Activated T-helper 9 cell treated with anti-CD3 and anti-CD28 coated beads, Interleukin-2, amount 50 U/mL, for 16 hours (primary cell): ENCODE results near the gene SLC14A1.

ENCODE experiments used
- DNase-seq: peaks from one replicate; pipeline ENCODE4 v3.0.0-alpha.2; 2020; ENCODE audit warnings: low read depth

Gene SLC14A1

DNA sequence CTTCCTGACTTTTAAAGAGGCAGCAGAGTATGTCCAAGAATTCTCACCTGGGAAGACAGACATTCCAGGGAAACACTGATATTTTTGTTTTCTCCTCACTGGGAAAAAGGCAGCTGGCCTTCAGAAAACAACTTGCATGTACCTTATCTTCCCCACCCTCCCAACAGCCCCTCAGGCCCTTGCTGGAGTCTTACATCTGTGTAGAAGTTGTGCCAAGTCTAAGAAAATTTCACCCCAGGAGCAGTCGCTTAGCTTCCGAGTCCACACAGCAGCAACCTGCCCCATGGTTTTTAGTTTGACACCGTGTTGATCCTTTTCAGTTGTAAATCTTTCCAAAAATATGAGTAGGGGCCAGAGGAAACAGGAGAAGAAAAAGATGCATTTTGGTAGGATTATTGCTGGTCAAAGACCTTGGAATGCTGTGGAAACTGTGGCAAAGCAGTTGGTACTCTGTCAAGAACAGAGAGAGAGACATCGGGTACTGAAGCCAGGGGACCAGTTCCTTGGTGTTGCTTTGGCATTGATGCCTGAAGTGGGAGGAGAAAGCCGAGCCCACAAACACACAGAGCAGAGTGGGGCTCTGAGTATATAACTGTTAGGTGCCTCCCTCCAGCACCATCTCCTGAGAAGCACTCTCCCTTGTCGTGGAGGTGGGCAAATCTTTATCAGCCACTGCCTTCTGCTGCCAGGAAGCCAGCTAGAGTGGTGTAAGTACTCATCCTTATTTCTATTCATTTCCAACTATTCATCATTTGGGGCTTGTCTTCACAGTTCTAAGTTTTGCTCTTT, at the start of gene SLC14A1:
Gene SLC14A1, plus strand, starts transcription at position 615 of the 789 bp plus-strand sequence. CDS start 6,140 bp downstream, outside the sequence.
- no peak for DNase-seq

DNA sequence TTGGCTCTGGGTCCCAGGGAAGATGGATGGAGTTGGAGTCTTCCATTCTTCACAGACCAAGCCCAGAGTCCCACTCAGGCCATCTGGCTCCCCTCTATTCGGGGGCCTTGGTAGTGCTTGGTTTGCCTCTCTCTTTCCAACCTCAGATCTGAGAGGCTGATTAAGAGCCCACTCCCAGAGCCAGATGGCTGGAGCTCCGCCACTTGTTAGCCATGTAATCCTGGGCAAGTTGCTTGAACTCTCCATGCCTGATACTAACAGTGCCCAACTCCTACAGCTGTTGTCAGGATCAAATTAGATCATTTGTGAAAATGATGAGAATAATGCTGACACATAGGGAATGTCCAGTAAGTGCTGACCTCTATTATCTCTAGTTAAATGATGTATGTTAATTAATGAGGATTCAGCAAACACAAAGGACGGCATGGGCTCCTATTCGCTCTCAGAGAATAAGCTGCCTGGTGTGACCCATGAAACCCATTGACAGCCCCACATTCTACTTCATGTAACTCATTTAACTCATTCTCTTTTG, 46.6 kb upstream of the SLC14A1 start:
- DNase-seq: no peak

DNA sequence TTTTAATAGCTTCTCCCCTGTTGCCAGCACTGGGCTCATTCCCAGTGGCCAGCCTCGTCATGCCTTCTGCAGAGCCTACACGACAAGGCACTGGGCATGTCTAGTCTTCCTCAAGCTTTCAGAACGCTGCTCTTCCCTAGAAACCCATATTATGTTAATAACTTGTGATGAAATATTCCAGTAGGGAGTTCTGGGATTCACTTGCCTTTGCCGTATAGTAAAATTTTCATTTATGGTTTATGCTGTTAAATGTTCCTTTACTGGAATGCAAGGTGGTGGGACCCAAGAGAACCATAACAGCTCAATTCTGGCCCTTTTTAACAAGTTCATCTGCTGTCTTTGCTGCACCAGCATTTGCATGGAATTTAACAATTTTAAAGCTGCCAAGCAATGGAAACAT, 45.5 kb upstream of the SLC14A1 start:
- no peak for DNase-seq

DNA sequence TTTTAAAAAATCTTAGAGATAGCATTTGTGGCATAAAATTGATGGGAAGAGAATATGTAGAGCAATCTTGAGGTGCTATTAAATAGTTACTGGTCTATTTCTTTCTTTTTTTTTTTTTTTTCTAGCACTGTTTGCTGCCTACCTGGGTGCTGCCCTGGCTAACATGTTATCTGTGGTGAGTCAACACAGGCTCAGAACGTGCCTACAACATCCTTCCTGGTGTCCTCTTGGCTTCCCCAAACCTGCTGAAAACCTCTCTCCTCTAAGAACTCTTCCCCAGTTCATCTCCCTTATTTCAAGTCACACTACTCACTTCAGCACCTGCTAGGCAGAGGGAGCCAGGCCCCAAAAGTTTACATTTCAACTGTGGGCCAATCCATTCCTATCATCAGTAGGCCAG, 45.1 kb upstream of the SLC14A1 start:
- DNase-seq: no peak

DNA sequence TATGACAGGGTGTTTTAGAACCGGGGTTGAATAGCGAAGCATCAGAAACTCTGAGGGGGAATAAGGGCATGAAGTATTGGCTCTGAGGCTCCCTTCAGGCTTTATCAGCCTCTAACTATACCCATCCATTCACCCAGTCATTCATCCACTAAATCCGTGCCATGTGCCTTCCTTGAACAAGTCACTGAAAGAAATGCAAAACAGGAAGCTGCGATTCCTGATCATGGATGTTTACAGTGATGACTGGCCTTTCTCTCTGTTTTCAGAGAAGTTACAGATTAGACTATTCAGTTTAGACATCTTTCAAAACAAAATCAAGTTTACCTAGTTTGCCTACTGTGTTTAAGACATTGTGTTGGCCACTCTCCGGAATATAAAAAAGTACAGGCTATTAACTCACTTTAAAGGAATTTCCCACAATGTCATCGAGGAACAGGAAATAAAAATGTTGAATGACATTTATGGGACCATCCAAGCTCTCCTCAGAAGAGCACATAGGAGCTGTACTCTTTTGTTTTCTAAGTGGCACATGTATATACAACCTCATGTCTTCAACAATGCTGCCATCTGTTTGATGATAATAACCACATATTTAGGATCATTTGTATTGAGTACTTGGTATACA, 43.8 kb upstream of the SLC14A1 start:
- DNase-seq: no peak

DNA sequence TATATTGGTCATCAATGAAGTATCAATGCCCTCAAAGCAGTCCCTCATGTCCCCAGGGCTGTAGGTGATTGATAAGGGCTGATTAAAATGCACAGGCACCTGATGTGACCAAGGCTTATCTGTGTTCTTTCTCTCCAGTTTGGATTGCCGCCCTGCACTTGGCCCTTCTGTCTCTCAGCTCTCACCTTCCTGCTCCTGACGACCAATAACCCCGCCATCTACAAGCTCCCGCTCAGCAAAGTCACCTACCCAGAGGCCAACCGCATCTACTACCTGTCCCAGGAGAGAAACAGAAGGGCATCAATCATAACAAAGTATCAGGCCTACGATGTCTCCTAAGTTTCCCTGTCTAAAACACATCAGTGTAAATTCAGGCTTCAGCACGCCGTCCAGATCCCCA, 41.8 kb upstream of the SLC14A1 start:
- no peak for DNase-seq

DNA sequence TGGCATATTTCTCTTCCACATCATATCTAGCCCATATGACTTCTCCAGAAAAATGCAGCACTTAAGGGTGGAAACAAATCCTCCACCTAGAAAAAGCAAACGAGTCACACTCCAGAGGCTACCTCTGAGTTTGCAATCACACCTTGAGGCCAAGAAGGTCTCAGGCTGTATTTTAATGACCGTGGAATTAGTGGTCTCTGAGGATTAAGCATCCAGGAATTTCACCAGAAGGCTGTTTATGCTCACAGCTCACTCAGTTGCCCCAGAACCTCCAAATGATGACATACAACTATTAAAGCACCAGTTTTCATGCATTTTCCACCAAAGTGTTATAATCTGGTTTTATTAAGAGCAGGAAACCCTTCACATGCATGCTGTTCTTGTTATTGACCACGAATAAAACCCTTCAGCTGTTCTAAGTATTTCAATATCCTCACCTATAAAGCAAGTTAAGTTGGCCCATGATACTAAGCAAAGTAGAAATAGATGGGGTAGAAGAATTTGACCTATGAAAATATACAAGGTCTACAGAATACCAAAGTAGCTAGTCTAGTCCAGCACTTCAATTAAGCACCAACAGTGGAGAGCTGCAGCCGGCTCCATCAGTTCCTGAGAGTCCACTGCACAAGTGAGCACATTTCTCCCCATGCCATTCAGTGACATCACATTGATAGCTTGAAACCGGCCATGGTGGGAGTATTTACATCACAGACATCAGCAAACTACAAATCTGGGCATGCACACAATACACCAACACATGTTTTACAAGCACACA, 39.5 kb upstream of the SLC14A1 start:
- DNase-seq: no peak

DNA sequence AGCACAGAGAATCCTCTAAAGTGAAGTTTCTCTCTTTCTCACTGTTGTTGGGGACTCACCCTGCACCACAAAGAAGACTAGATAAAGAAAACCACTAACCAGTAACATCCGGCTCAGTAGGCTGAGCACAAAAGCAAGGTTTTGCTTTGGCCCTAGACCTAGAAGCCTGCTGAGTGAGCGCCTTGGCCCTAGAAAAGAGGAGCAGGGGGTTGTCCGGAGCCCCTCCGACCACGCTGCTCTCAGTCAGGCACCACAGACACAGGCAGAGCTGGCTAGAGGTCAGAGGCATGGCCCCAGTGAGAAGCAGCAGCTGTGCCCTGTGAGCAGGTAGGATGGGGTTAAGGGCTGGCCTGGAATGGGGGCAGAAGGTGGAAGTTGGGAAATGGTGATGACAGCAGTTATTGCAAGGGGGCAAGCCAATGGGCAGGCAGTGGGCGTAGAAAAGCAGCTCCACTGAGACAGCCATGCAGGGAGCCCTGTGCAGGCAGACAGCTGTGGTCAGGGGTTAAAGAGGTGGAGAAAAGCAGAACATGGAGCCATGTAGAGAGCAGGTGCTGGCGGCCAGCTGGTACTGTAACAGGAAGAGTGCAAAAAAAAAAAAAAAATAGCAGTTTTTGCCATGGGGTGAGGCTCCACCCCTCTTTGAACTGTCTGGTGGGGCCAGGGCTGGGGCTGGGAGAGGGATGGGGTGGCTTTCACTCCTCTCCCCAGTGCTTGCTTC, 36.9 kb upstream of the SLC14A1 start:
- DNase-seq: no peak

DNA sequence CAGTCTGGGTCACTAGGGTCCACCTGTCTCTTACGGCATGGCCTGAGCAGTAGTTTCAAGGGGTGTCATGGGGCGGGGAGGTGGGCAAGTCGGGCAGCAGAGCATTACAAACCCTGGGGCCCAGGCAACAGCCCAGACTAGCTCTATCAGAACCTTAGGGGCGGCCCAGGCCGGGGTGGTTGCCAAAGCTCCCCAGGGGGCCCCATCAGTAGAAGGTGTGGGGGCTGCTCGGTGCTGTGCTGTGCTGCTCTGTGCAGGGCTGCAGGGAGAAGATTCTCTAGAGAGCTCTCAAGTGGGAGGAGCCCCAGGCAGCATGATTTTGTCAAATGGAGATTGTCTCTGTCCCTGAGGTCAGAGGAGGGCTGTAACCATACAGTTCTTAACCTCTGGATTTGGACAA, 36.4 kb upstream of the SLC14A1 start:
- no peak for DNase-seq

DNA sequence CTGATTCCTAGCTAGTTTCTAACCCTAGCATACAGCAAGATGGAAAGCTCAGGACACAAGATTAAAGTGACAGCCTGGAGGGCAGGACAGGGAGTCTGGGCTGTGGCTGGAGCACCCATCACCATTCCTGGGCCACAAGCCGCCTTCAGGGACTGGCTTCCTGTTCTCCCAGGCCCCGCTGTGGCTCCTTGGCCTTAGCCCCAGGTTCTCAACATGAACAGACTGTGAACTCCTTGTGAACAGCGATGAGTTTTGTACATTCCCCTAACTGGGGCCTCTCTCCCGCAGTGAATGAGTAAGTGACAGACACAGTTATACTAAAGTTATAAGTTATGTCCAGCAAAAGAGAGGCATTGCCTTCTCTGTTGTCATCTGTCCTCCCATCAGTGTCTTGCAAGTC, 35.9 kb upstream of the SLC14A1 start:
- DNase-seq: no peak

DNA sequence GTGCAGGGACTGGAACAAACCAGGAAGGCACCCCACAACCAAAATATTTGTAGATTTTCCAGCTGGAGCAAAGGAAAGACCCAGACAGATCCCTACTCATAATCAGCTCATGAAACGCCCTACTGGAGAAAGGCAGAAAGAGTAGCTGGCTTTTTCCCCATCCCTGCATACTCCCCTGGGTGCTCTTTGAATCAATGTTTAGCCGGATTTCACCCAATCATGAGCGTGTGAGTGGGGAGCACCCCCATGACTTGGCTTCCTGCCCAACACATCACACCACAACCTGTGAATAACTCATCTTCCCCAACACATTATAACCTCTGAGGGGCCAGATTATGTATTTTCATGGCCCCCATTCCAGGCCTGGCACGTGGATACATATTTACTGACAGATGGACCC, 35.1 kb upstream of the SLC14A1 start:
- DNase-seq: peak; percentile 36

DNA sequence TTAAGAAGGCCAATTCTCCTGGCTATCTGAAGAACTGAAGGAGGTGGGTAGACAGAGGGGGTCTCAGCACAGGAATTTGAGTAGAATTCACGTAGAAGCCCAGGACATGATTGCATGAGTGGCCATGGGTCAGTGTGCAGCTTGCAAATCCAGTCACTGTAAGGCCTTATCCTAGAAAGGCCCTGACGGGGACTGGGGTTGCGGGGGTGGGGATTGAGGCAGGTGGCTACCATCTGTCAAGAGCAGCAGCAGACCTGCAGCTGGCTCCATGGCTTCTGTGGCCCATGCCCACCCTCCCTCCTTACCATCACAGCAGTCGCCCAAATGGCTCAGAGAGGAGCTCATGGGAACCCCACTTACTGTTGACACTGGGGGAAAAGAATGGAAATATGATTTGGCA, 34.6 kb upstream of the SLC14A1 start:
- no peak for DNase-seq

DNA sequence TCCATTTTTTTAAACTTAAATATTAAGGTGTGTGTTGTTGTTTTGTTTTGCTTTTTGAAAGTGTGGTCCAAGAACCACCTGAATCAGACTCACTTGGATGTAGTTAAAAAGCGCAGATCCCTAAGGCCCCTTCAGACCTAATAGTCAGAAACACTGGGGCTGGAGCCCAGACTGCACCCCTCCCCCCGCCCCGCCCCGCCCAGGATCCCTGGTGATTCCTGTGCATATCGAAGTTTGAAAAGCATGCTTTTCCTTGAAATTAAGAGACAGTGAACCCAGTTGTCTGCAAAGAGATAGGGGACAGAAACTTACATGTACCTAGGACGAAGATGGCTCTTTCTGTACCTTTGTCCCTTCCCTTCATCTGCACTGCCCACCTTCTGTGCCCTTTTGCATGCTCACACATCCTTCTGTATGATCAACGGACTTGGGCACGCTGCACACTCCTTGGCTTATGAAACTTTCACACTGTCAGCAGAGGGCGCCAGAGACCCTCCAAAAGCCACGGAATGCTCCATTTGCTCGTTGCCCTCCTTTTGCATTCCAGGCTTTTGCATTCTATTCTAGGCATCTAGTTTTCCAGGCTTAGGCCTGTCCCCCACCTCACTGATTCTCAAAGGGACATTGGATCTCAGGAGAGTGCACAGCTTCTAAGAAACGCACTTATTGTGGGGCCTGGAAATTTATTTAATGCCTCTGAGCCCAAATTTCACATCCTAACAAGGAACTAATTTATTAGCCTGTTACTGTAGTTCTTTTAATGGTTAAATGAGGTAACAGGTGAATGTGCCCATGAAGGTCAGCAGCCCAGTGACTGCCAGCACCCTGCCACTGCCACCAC, 32.8 kb upstream of the SLC14A1 start:
- peak; percentile 55 for DNase-seq

DNA sequence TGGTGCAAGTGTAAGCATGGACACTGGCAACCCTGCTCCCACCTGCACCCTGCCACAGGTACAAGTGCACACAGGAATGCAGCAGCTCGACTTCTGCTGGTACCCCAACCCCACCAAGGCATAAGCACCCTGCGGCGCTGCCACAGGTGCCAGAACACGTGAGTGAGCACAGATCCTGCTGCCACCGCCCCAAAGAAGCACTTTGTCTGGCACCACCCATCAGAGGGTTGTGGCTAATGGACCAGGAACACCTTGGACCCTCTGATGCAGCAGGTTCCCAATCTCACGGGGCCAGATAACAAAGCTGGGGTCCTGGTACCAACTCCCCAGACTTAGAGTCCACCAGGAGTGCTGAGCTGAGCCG, 32.2 kb upstream of the SLC14A1 start:
- no peak for DNase-seq

DNA sequence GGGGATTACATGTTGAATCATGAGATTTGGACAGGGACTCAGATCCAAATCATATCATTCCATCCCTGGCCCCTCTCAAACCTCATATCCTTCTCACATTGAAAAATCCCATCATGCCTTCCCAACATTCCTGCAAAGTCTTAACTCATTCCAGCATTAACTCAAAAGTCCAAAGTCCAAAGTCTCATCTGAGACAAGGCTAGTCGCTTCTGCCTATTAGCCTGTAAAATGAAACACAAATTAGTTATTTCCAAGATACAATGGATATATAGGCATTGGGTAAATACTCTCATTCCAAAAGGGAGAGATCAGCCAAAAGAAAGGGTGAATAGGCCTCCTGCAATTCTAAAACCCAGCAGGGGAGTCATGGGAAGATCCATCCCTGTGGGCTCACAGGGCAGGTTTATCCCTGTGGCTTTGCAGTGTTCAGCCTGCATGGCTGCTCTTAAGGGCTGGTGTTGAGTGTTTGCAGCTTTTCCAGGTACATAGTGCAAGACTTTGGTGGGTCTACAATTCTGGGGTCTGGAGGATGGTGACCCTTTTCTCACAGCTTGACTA, 21.2 kb upstream of the SLC14A1 start:
- no peak for DNase-seq

DNA sequence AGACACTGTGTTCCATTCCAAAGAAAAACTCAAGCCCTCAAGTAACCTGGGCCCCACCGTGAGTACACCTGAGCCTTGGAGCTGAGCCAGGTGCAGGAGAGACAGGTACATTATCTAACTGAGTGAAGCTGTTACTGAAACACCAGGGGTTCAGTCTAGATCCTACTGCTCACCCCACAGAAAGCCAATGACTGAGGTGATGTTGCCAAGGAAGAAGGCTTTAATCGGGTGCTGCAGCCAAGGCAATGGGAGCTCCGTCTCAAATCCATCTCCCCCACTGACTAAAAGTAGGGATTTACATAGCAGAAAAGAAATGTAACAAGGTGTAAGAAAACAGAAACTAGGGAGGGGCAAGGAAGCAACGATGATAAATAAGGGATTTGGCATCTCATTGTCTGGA, 15.2 kb upstream of the SLC14A1 start:
- DNase-seq: no peak

DNA sequence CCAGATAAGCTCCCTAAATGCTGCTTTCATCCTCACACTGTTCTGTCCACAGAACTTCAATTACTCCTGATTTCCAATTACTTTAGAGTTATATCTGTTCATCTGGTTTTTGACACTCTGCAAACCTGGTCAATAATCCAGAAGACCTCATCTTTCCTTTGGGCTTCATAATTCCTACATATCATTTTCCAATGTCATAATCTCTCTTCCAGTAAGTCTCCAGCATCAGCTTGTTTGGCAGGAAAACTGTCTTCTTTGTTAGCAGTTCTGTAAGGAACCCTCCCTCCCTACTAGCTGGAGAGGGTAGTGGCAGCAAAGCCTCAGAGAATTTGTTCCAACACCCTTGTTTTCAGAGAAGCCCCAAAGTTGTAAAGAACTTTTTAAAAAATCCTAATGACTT, 11.9 kb upstream of the SLC14A1 start:
- no peak for DNase-seq

DNA sequence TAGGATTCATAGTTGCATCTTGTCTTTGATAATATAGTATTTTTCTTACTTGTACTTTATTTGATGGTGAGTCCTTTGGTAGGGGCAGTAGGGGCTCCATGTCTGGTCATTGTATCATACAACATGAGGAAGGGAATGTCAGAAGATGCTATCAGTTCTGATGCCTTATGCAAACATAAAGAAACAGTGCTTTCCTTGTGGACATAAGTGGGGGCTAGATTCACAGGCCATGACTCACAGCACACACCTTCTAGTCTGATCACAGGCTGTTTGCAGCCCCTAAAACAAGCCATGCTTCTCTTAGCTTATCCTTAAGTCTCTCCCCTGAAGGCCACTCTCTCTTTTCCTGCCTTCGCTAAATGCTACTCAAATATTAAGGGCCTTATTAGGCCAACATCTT, 10.7 kb upstream of the SLC14A1 start:
- DNase-seq: no peak

DNA sequence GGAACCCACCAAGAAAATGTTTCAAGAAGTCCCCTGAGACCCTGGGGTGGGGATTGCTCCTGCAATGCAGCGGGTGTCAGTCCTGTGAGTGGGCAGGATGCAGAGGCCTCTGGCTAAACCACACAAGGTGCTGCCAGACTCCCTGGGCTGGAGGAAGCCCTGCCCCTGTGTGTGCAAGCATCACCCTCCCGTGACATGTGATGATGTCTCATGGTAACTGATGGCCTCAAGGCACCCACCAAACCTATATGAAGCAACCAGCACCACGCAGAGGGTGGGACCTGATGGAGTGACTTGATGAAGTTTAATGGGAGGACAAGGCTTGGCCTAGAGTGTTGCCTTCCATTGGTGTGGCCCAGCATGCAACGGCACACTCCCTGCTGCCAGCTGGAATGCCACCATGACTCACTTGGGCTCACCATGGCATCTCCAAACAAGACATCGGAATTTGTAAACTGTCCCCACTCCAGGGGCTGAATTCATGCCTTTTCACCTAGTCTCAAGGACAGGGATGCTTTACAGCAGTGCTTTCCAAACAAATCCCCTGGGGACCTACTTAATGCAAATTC, 8.7 kb upstream of the SLC14A1 start:
- DNase-seq: no peak

DNA sequence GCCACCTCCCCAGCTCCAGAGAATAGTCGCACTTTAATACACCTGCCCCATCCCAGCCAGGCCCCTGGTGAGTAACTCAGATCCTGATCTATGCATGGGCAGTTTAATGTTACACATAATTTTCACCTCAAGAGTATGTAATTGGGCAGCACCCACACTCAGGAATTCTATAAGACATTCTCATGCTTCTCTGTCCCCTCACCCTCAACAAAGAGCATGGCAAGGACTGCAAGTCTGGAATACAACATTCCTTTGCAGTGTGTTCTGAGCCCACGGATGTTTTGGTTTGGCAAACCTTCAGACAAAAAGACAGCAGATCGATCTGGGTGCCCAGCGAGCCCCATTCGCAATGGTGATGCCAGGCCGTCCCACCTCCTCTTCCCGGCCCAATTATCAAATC, 4.9 kb upstream of the SLC14A1 start:
- no peak for DNase-seq

DNA sequence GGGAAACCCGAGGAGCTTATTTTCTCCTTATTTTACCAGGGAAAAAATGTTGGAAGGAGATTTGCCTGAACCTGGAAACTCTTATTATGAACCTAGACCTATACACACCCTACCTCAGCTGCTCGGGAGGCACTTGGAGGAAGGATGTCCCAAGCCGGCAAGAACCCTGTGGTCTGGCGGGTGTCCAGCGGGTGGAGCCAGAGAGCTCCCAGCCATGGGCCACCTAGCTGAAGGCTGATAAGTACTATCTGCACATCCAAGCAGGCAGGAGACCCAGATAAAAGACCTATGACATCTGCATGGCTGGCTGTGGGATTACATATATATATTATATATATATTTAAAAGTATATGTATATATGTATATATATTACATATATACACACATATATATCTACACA, 1.1 kb upstream of the SLC14A1 start:
- peak; percentile 48 for DNase-seq
